GM23248 (cell line): ENCODE measurements around the gene LGI2. TPM values are rescaled to one million over a fixed set of nuclear protein-coding genes. Genes with fewer than 3 reads are reported as not detected.
A peak's percentile ranks its signal among the peaks of the same experiment; 100 is the strongest.

Source experiments
- DNase-seq: peaks from one replicate; pipeline ENCODE4 v3.0.0-alpha.2; 2015
- H2AFZ ChIP-seq: fragments of 200-600 bp; sonication (generic); 2 replicates; pipeline ENCODE4 v1.6.1; 2016; ENCODE audit warnings: antibody characterized with exemption
- H3F3A ChIP-seq: fragments of 200-600 bp; sonication (generic); 2 replicates; pipeline ENCODE4 v1.6.1; 2016; ENCODE audit warnings: mild to moderate bottlenecking, antibody characterized with exemption, mixed run types; ENCODE audit not compliant: insufficient read depth
- H3K27ac ChIP-seq: fragments of 200-600 bp; sonication (generic); 2 replicates; pipeline ENCODE4 v1.5.1; 2016; ENCODE audit warnings: mild to moderate bottlenecking
- H3K27me3 ChIP-seq: fragments of 200-600 bp; sonication (generic); replicated peaks from 2 replicates; pipeline ENCODE4 v1.6.1; 2016; ENCODE audit warnings: mild to moderate bottlenecking; ENCODE audit not compliant: insufficient read depth
- H3K36me3 ChIP-seq: fragments of 200-600 bp; sonication (generic); 2 replicates; pipeline ENCODE4 v1.6.1; 2016; ENCODE audit warnings: low read depth, mild to moderate bottlenecking
- H3K4me1 ChIP-seq: fragments of 200-600 bp; sonication (generic); 2 replicates; pipeline ENCODE4 v1.6.1; 2016; ENCODE audit warnings: mild to moderate bottlenecking; ENCODE audit not compliant: insufficient read depth
- H3K4me2 ChIP-seq: fragments of 200-600 bp; sonication (generic); one replicate; pipeline ENCODE4 v1.6.1; 2016; ENCODE audit warnings: mild to moderate bottlenecking; ENCODE audit not compliant: unreplicated experiment
- H3K4me3 ChIP-seq: fragments of 200-600 bp; sonication (generic); 2 replicates; pipeline ENCODE4 v1.5.1; 2016; ENCODE audit warnings: mild to moderate bottlenecking
- H3K79me2 ChIP-seq: fragments of 200-600 bp; sonication (generic); 2 replicates; pipeline ENCODE4 v1.6.1; 2016; ENCODE audit warnings: mild to moderate bottlenecking; ENCODE audit not compliant: insufficient read depth
- H3K9ac ChIP-seq: fragments of 200-600 bp; sonication (generic); 2 replicates; pipeline ENCODE4 v1.6.1; 2016; ENCODE audit warnings: mild to moderate bottlenecking
- H3K9me2 ChIP-seq: fragments of 200-600 bp; sonication (generic); 2 replicates; pipeline ENCODE4 v1.6.1; 2016; ENCODE audit warnings: mixed run types, mild to moderate bottlenecking, moderate library complexity; ENCODE audit not compliant: insufficient read depth
- H3K9me3 ChIP-seq: fragments of 200-600 bp; sonication (generic); one replicate; pipeline ENCODE4 v1.6.1; 2017; ENCODE audit warnings: low read depth
- H4K20me1 ChIP-seq: fragments of 200-600 bp; sonication (generic); 2 replicates; pipeline ENCODE4 v1.6.0; 2016; ENCODE audit not compliant: insufficient read depth
- EZH2 ChIP-seq: fragments of 200-600 bp; sonication (generic); IDR thresholded peaks from 2 replicates; pipeline ENCODE4 v1.6.1; 2018; ENCODE audit warnings: antibody characterized with exemption, mild to moderate bottlenecking; ENCODE audit not compliant: insufficient read depth, poor library complexity, severe bottlenecking
- EZH2phosphoT487 ChIP-seq: fragments of 200-600 bp; sonication (generic); IDR thresholded peaks from 2 replicates; pipeline ENCODE4 v1.6.1; 2018; ENCODE audit warnings: antibody characterized with exemption, moderate library complexity, mild to moderate bottlenecking, low read depth; ENCODE audit not compliant: insufficient read depth
- WGBS, 2 experiments: methylation state at CpG; one replicate each; pipeline ENCODE4 v1.1.6; 2015 to 2017; ENCODE audit warnings: low lambda C conversion rate in 2 of 2, low coverage in 1 of 2; ENCODE audit errors: missing lambda C conversion rate in 2 of 2; 5-methylcytosine and 5-hydroxymethylcytosine counted together
- in situ Hi-C: fragments of 300-500 bp; cut with MboI; formaldehyde crosslinking; loops from 2 replicates; pipeline ENCODE4 v1.15.0; 2020
- polyA plus RNA-seq: library from polyadenylated mRNA; unstranded; fragments of >200 nt; fragmentation: Nextera tagmentation; extraction: Ambion mirVana; gene quantifications from 2 replicates; pipeline ENCODE4 v1.2.1, GENCODE V29; 2016
- total RNA-seq: library from RNA; depleted of rRNA; stranded (reverse); fragments of >200 nt; shearing (Covaris generic); gene quantifications from 2 replicates; pipeline ENCODE4 v1.2.3, GENCODE V29; 2014; rRNA removed

The LGI2 gene
- total RNA-seq (not detected in 2 replicates), polyA plus RNA-seq (not detected in 2 replicates)

GRCh38 chr4:25030277-25031076 lies at the start of gene LGI2:
LGI2 (minus strand) TSS chr4:25030946; CDS start chr4:25030693, 253 bp downstream.
- WGBS, 2 experiments: 0 to 3% methylated on average over 1 to 55 of the region's 92 CpGs

GRCh38 chr4:25078523-25078922 lies 47.8 kb upstream of the LGI2 start:
- in situ Hi-C loops: no loop called here
- Histone ChIP-seq H3K27ac (no peak overlapping the region), H3K4me2 (no peak overlapping the region), H3K4me1 (no peaks in the 10 kb centered on the region), H2AFZ (no peak overlapping the region), H3K27me3 (peaks cover 18% of the 10 kb centered on the region), H3K9me3 (no peaks in the 10 kb centered on the region), H3K36me3 (no peaks in the 10 kb centered on the region), H3K79me2 (no peaks in the 10 kb centered on the region), H4K20me1 (no peaks in the 10 kb centered on the region), H3F3A (no peaks in the 10 kb centered on the region), H3K4me3 (no peak overlapping the region), H3K9me2 (no peaks in the 10 kb centered on the region), H3K9ac (no peak overlapping the region)
- TF ChIP-seq EZH2phosphoT487: no peak
- WGBS, 2 experiments: 45 to 50% methylated on average over 4 of the region's 4 CpGs
- DNase-seq: no peak

More at GRCh38 chr4:25030277-25031076, at the start of gene LGI2:
- Histone ChIP-seq H3K27me3 (peaks cover 57% of the 10 kb centered on the region), H3K4me1 (no peaks in the 10 kb centered on the region), H3K4me2 (peak within 1 kb of the TSS; percentile 36), H3K9me2 (no peaks in the 10 kb centered on the region), H3K9ac (no peak within 1 kb of the TSS), H4K20me1 (no peaks in the 10 kb centered on the region), H3K27ac (no peak within 1 kb of the TSS), H3K79me2 (no peaks in the 10 kb centered on the region), H3K4me3 (peak within 1 kb of the TSS; percentile 58), H3K9me3 (no peaks in the 10 kb centered on the region), H3F3A (no peaks in the 10 kb centered on the region), H2AFZ (no peak within 1 kb of the TSS), H3K36me3 (no peaks in the 10 kb centered on the region)
- peak; percentile 60 for DNase-seq
- TF ChIP-seq EZH2 (no peak), EZH2phosphoT487 (no peak)
- in situ Hi-C loops: no loop called here

- in situ Hi-C loops: no loop called here
- H3K4me1 ChIP-seq: no peaks in the 10 kb centered on the region
- H3F3A ChIP-seq: no peaks in the 10 kb centered on the region
- no peak overlapping the region for H2AFZ ChIP-seq
- H3K36me3 ChIP-seq: no peaks in the 10 kb centered on the region
- H3K27me3 ChIP-seq: peaks cover 22% of the 10 kb centered on the region
- no peak overlapping the region for H3K4me3 ChIP-seq
- WGBS, 2 experiments: 38 to 46% methylated on average over 3 of the region's 3 CpGs
- no peak for TF ChIP-seq EZH2phosphoT487
- no peak for TF ChIP-seq EZH2
- no peaks in the 10 kb centered on the region for H3K9me3 ChIP-seq
- no peak for DNase-seq
- H3K79me2 ChIP-seq: no peaks in the 10 kb centered on the region
- H3K4me2 ChIP-seq: no peak overlapping the region
- H3K9me2 ChIP-seq: no peaks in the 10 kb centered on the region
- H3K27ac ChIP-seq: no peak overlapping the region
- H4K20me1 ChIP-seq: no peaks in the 10 kb centered on the region
- no peak overlapping the region for H3K9ac ChIP-seq
Measured at GRCh38 chr4:25076625-25077398, 46.1 kb upstream of the LGI2 start.

- H3K9me3 ChIP-seq: no peaks in the 10 kb centered on the region
- in situ Hi-C loops: no loop called here
- H2AFZ ChIP-seq: no peak overlapping the region
- H3K9ac ChIP-seq: no peak overlapping the region
- no peaks in the 10 kb centered on the region for H3K4me1 ChIP-seq
- no peaks in the 10 kb centered on the region for H3F3A ChIP-seq
- no peaks in the 10 kb centered on the region for H3K9me2 ChIP-seq
- H3K27ac ChIP-seq: no peak overlapping the region
- no peak for DNase-seq
- no peaks in the 10 kb centered on the region for H4K20me1 ChIP-seq
- no peaks in the 10 kb centered on the region for H3K79me2 ChIP-seq
- peaks cover 29% of the 10 kb centered on the region for H3K27me3 ChIP-seq
- H3K4me3 ChIP-seq: no peak overlapping the region
- H3K4me2 ChIP-seq: no peak overlapping the region
- no peaks in the 10 kb centered on the region for H3K36me3 ChIP-seq
- TF ChIP-seq EZH2 (no peak), EZH2phosphoT487 (no peak)
- 48 to 56% methylated on average over 4 of the region's 4 CpGs for WGBS, 2 experiments
Measured at GRCh38 chr4:25075851-25076250, 45.1 kb upstream of the LGI2 start.
